Measurements from ENCODE around the gene CDK2.
A peak's percentile ranks its signal among the peaks of the same experiment; 100 is the strongest.
"Not testable (repeated sequence)": the region's sequence is repeated elsewhere in the genome, so short reads cannot be mapped to it uniquely, and the experiment has no call there.

CDK2 gene

DNA sequence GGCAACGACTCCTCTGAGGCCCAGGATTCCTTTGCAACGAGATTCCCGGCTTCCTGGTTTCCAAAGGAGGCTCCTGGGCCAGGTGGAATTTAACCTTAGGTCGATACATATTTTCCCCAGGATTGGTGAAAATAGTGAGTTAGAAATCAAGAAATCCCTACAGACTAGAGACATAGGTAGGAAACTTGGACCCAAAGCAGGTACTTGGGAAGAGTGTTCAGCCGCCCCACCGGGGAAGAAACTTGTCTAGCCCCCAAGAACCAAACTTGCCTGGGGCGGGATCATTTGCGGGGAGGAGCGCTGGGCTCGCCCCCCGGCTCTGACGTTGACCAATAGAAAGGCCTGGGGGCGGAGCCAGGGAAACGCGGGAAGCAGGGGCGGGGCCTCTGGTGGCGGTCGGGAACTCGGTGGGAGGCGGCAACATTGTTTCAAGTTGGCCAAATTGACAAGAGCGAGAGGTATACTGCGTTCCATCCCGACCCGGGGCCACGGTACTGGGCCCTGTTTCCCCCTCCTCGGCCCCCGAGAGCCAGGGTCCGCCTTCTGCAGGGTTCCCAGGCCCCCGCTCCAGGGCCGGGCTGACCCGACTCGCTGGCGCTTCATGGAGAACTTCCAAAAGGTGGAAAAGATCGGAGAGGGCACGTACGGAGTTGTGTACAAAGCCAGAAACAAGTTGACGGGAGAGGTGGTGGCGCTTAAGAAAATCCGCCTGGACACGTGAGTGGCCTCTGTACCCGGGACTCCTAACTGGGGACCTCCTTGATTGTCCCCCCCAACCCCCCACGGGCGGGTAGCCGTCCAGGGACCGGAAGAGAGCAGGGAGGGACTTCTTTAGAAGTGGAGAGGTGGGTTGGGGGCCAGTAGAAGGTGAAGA is at the start of gene CDK2:
CDK2 (plus strand) TSS at position 423 of the 874 bp plus-strand sequence; CDS start at position 602, 179 bp downstream.
- DNase-seq (ENCODE audit: low read depth in 3 of 3): peak; percentile 84 to 95 (median 87)

DNA sequence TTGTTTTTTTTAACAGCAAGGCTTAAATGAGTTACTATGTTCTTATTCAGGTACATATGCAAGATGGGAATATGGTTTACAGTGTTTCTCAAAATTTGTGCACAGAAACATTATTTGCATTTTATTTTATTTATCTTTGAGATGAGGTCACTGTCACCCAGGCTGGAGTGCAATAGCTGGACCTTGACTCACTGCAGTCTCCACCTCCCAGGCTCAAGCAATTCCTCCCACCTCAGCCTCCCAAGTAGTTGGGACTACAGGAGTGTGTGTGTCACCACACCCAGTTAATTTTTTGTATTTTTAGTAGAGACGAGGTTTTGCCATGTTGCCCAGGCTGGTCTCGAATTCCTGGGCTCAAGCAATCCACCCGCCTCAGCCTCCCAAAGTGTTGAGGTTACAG is 47.6 kb upstream of the CDK2 start:
- not testable (repeated sequence) for DNase-seq (ENCODE audit: low read depth in 3 of 3)

DNA sequence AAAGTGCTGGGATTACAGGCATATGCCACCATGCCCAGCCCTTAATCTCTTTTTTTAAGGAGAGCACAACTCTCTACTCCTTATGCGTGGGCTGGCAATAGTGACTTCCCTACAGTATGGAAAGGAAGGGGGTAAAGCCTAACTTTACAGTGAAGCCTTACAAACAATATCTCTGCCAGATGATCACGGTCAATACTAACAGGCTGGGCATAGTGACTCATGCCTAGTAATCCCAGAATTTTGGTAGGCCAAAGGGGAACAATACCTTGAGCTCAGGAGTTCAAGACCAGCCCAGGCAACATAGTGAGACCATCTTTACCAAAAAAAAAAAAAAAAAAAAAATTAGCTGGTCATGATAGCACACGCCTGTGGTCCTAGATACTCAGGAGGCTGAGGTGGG is 44.5 kb upstream of the CDK2 start:
- no peak for DNase-seq (ENCODE audit: low read depth in 3 of 3)

DNA sequence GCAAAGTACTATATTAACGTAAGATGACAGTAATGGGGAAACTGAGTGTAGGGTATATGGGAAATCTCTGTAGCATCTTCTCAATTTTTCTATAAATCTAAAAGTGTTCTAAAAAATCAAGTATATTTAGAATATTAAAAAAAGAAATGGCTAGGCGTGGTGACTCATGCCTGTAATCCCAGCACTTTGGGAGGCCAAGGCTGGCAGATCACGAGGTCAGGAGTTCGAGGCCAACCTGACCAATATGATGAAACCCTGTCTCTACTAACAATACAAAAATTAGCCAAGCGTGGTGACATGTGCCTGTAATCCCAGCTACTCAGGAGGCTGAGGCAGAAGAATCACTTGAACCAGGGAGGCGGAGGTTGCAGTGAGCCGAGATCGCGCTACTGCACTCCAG is 43.0 kb upstream of the CDK2 start:
- not testable (repeated sequence) for DNase-seq (ENCODE audit: low read depth in 3 of 3)

DNA sequence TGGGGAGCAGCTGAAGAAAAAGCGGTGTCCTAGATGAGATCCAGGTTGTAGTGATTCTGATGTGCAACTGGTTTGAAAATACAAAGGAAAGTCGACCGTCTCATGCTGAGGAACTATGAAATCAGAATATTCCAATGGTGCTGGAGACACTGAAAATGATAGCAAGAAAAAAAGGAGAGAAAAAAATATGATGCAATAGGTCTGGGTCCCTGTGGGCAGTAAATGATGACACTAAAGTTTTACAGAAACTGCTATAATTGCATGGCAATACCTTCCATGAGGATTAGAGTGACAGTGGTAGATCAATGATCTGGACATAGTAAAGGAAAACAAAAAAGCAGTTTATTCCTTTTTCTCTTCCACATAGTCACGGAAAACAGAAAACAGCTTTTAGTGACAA is 41.3 kb upstream of the CDK2 start:
- no peak for DNase-seq (ENCODE audit: low read depth in 3 of 3)

DNA sequence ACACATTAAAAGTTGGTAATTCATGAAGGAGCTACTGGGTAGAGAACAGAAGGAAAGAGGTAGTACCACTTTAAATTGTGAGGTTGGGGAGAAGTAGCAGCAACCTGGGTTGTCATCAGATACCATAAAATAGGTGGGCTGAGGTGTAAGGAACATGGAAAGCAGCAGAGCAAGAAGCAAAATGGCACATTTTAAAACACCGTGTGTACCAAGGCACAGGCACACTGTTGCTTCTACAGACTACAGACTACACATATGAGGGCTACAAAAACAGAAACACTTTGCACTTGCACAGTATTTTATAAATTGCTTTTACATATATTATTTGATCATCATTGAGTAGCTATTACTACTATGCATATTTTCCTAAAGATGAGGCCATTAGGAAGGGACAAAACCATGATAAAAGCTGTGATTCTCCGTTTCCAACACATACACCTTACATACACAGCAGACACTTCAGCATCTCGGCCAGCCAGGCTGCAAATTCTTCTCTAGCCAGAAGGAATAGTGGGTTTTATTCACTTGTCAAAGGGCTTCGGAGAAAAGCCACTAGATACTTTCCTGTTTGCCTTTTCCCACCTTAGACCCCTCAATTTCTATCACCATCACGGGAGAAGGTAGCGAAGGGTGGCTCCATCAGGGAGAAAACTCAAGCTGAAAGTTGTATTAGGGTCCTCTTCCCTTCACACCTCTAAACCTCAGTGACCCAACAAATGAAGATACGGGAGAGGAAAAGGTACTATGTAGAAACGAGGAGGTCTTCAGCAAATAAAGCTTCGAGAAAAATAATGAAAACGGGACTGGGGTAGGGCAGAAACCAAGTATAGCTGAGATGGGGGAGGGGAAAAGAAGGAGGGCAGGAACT is 40.5 kb upstream of the CDK2 start:
- DNase-seq (ENCODE audit: low read depth in 3 of 3): no peak

DNA sequence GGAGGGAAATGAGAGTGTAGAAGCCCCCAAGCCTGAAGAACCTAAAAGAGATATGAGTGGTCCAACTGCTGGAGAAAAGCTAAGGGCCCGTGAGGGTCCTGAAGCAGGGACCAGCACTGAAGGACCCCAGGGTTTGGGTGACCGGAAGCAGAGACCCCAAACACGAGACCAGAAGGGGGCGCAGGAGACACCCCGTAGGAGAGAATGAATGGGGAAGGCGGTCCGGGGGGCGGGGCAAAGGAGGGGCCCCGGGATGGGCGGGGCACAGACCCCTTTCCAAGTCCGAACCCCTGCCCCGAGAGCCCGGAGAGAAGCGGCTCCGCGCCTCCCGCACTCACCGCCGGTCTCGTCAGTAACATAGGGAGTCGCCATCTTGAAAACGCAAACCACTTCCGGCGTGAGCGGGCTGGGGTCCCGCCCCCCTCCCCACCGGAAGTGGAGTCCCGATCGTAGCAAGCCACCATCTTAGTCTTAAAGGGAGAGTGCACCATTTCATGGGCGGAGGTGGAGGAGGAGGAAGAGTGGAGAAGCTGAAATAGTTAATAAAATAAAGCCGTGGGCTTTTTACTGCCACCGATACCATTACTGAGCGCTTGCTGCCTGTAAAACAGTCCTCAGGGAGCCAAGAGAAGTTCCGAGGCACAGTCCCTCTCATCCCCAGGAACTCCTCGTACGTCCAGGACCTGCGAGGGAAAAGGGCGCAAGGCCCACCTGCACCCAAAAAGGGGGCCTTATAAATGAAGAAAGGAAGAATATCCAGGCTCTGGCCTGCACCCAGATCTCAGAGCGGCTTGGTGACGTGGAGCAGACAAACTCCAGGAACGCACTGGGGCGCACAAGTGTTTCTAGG is 39.7 kb upstream of the CDK2 start:
- DNase-seq (ENCODE audit: low read depth in 3 of 3): peak; percentile 83 to 93 (median 87)

DNA sequence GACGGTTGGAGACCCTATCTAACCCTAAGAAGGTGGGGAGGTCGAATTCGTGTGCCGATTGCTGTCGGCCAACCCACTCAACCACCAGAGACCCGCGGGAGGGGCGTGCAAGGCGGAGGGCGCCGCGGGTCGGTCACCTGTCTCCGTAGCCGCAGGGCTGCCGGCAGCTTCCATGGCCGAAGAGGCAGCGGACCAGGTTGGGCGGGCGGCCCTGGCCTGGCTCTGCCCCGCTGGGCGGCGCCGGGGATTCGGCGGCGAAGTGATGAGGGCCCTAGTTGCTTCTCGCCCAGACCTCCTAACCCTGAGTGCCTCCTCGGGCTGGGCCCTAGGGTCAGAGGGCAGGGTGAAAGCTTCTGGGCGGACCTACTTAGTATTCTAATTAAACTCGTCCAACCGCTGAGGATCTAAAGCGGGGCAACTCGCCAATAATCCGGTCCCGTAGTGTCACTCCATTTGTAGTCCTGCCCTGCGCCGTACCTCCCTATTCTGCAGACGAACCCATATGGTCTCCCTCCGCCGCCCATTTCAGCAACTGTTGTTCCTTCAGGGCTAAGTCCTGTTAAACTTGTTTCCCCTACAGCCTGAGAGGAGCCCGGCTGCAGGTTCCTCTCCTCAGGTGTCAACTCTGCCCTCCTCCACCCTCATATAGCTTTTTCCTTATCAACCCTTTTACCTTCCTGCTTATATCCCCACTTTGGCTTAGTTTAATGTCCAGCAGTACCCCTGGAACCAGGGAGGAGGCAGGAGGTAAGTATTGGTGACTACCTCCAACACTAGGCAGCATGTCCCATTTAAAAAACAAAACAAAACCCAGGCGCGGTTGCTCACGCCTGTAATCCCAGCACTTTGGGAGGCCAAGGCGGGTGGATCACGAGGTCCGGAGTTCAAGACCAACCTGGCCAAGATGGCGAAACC is 38.8 kb upstream of the CDK2 start, which contains the start of gene PYM1:
PYM1 (minus strand) TSS at position 307 of the 915 bp plus-strand sequence; CDS start at position 174, 133 bp downstream.
- peak in 1 of 3 experiments; percentile 72 for DNase-seq (ENCODE audit: low read depth in 3 of 3)

DNA sequence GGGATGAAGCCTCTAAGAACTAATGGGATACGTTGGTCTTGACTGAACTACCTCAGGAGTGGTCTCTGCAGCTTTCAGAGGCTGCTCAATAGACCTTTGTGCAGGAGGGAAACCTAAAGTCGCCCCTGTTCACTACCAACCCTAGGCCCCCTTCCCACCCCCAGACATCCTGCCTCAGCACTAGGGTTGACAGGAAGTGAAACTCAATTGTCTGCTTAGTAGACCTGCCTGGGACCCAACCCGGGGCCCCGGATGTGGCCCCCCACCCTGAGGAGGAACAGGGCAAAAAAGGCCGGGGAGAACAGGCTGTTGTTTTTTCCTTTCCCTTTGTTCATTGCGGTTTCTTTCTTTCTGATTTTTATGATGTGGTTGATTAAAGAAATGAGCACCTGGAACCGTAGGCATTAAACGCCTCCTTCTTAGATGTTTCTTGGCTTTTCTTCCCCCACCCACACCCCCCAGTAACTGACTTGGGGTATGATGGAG is 37.3 kb upstream of the CDK2 start:
- DNase-seq (ENCODE audit: low read depth in 3 of 3): peak; percentile 65 to 85 (median 73)

DNA sequence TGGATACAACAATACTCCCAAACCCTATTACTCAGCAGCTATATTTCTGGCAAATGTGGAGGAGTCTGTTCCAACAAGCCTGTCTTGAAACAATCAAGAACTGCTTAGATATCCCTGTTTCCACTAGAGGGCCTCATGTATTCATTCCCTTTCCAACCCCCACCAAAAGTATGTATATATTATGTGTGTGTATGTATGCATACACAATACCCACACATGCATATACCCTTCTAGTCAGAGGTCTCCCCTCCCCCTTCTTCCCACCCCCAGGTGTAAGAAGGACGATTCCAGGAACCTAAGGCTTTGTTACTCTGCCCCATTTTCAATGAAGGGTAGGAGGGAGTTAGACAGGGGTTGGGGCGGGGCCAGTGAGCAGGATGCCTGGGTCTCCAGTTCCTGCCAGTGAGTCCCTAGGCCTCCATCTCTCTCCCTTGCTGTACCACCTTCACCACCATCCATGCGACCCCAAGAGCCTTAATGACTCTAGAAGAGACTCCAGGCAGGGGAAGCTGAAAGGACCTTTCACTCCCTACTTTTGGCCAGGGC is 35.8 kb upstream of the CDK2 start, which contains the start of gene DGKA:
DGKA (plus strand) TSS at position 392 of the 546 bp plus-strand sequence. CDS start 5,342 bp downstream, outside the sequence.
- DNase-seq (ENCODE audit: low read depth in 3 of 3): peak; percentile 57 to 86 (median 63)

DNA sequence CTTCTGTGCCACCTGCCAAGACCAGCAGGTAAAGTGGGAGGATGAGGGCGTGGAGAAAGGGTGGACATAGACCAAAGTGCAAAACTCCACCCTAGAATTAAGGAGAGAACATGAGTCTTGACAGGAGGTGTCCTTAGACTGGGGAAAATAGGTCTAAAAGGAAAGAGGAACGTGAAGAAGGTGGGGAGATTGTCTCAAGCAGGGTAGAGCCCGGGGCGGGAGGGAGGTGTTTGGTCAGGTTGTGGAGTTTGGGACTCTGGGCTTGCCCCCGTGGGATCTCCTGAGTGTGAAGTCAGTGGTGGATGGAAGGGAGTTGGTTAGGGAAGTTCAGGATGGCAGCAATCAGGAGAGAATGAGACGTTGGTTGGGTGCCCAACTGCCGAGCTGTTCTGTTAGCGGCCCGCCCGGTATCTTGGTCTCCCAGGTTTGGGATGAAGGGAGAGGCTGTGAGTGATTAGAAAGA is 35.3 kb upstream of the CDK2 start:
- DNase-seq (ENCODE audit: low read depth in 3 of 3): no peak

DNA sequence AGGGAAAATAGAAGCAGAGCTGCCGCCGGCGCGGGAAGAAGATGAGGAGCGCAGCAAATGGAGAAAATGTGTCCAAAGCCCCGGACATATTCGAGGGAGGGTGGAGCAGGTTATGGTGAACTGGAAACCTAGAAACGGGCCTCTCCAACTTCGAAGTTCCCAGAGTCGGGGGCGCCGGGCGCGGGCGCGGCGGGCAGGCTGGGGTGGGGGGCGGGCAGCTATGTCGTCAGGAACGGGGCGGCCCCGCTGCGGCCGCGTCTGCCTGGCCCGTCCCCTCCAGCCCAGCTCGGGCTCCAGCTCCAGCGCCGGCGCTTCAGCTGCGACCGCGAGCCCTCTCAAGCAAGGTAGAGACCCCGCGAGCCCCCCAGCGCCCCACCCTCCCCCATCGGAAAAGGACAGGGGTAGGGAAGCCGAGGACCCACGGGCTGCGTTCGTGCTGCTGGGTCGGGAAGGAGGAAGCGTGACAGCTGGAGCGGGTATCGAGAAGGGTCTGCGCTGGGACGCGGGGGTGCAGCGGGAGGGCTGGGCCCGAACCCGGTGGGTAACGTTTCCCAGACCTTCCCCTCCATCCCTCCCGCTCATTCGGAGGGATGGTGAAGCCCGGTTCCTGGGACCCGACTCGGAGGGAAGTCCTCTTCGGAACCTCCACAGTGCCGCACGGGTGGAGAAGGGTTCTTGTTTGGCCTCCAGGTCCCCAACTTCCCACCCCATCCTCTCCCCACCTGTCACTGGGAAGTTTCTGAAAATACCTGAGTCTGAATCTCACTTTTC is 34.7 kb upstream of the CDK2 start:
- no peak for DNase-seq (ENCODE audit: low read depth in 3 of 3)

DNA sequence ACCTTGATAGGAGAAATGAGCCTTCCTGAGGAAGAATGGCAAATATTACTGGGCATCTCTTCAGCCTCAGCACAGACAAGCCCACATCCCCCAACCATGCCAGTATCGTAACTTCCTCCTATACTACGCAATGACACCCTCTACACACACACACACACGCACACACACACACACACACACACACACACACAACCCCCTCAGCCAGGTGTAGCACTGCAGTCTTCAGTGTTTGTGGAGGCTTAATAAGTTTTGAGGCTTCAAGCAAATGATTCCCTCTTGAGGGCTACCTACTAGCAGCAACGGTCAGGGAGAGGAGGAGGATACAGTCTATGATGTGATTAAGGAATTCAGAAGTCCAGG is 34.1 kb upstream of the CDK2 start:
- peak in 1 of 3 experiments; percentile 52 for DNase-seq (ENCODE audit: low read depth in 3 of 3)

DNA sequence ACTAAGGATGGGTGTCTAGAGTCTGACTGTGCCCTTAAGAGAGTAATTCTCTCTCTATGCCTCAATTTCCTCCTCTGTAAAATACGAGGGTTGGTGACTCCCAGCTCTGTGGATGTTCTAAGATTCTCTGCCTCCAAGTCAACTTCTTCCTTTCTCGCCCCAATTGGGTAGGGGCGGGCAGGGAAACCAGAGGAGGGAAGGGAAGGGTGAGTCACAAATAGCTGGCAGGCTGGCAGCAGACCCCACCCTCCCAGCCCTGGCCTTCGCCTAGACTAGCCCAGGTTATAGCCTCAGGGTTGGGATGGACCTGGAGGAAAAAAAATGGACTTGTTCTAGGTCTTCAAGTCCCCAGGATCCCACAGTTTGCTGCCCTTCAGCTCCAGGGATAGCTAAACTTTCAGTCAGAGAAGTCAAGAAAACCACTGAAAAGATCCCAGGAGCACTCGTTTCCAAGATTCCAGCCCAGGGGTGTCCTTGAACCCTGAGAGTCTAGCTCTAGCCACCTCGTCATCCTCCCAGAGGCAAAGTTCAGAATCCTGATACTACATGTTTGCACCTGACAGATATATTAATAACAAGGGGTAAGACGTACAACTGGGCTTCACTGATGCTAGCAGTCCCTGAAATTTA is 33.3 kb upstream of the CDK2 start:
- DNase-seq (ENCODE audit: low read depth in 3 of 3): no peak

DNA sequence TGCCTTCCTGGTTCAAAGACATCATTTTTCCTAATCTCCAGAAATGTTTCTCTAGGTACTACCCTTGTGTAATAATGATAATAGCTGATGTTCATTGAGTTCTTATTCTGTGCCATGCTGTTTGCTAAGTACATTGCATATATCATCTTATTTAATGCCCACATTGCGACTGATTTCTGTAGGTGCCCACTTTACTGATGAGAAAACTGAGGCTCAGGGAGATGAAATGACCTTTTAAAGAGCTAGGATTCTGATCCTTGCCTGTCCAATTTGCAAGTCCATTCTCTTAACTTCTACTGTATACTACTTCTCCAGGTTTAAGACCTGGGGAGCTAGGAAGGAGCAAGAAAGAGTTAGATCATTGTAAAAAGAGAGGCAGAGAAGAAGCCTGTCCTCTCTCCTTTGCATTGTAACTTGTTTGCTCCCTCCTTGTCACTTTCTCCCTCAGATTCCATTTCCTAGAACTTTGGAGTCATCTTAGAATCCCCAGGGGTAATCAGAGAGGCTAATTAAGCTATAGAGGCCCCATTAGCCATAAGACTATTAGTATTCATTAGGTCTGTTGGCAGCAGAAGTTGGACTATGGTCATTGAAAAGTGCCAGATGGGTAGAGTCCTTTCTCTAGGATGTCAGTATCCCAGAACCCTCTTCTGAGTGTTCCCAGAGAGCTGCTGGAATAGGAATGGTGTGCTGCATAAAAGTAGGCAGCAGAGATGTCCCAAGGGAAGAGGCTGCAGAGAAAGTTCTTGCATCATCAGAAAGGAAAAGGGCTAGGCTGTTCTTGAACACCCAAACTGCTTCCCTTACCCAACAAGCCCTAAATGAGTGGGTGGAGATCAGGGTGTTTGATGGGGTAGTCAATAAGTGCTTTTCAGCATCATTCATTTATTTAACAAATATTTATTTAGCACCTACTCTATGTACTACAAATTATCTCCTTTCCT is 32.6 kb upstream of the CDK2 start:
- no peak for DNase-seq (ENCODE audit: low read depth in 3 of 3)

DNA sequence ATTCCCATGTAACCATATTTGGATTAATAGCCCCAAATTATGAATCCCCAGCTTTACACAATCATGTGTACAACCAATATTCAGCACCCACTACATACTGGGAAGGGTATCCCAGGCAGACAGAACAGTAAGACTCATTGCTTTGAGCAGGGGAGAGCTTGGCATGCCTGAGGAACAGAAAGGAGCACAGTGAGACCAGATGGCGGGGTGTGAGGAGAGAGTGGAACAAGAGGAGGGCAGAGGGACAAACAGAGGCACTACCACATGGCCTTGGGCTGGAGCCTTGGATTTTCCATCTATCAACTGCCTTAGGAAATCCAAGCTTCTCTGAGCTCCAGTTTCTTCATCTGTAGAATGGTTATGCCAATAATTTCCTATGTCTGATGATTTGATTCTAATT is 31.9 kb upstream of the CDK2 start:
- DNase-seq (ENCODE audit: low read depth in 3 of 3): no peak

DNA sequence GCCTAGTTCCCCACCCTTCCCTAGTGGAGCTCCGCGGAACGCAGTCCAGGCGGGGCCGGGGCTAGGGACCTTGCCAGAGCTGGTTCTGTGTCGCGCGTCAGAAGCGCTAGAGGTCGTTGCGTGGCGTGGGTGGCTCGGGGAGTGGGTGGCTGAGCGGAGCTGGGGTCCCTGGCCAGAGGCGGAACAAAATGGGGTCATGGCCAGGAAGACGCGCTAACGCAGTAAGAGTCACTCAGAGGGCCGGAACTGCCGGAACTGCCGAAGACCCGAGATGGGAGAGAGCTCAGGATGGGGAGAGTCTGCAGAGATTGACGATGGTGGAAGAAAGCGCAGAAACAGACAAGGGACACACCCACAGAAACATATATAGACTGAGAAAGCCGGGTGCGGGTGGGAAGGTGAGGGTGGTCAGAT is 30.9 kb upstream of the CDK2 start:
- peak in 1 of 3 experiments; percentile 48 for DNase-seq (ENCODE audit: low read depth in 3 of 3)

Data from stimulated activated CD4-positive, alpha-beta T cell treated with anti-CD3 and anti-CD28 coated beads, TNF-alpha, amount 100 ng/mL, for 24 hours (primary cell).